H9 (cell line): ENCODE measurements around the gene GPR107. TPM values are rescaled to one million over a fixed set of nuclear protein-coding genes. Genes with fewer than 3 reads are reported as not detected.

Source experiments
- DNase-seq: peaks from one replicate; pipeline ENCODE4 v3.0.0-alpha.2; 2017
- H2AFZ ChIP-seq: one replicate; pipeline ENCODE4 v1.6.1; 2013; ENCODE audit warnings: mild to moderate bottlenecking, low read length, control low read depth, moderate library complexity
- H2AK5ac ChIP-seq: 2 replicates; pipeline ENCODE4 v1.6.1; 2013; ENCODE audit warnings: low read length, control low read depth, mixed read lengths; ENCODE audit not compliant: insufficient read length
- H2BK120ac ChIP-seq: one replicate; pipeline ENCODE4 v1.6.1; 2013; ENCODE audit warnings: low read depth, mild to moderate bottlenecking, low read length, control low read depth, inconsistent platforms; ENCODE audit not compliant: poor library complexity, severe bottlenecking
- H2BK12ac ChIP-seq: 2 replicates; pipeline ENCODE4 v1.6.1; 2013; ENCODE audit warnings: low read length, control low read depth, mixed read lengths, low read depth; ENCODE audit not compliant: insufficient read length
- H2BK15ac ChIP-seq: 2 replicates; pipeline ENCODE4 v1.6.1; 2013; ENCODE audit warnings: low read depth, low read length, control low read depth
- H2BK20ac ChIP-seq: one replicate; pipeline ENCODE4 v1.6.1; 2013; ENCODE audit warnings: low read depth, mild to moderate bottlenecking, low read length, control low read depth, inconsistent platforms; ENCODE audit not compliant: poor library complexity, severe bottlenecking
- H2BK5ac ChIP-seq: 2 replicates; pipeline ENCODE4 v1.6.1; 2013; ENCODE audit warnings: low read length, control low read depth, mixed read lengths; ENCODE audit not compliant: insufficient read length
- H3K14ac ChIP-seq: 2 replicates; pipeline ENCODE4 v1.6.1; 2013; ENCODE audit warnings: low read length, control low read depth; ENCODE audit not compliant: insufficient read depth
- H3K18ac ChIP-seq: 2 replicates; pipeline ENCODE4 v1.6.1; 2013; ENCODE audit warnings: low read depth, mild to moderate bottlenecking, mixed read lengths, low read length, control low read depth; ENCODE audit not compliant: insufficient read length
- H3K23ac ChIP-seq: 2 replicates; pipeline ENCODE4 v1.6.1; 2013; ENCODE audit warnings: low read length, control low read depth, mixed read lengths, low read depth; ENCODE audit not compliant: insufficient read length
- H3K23me2 ChIP-seq: 2 replicates; pipeline ENCODE4 v1.6.1; 2013; ENCODE audit warnings: low read depth, mild to moderate bottlenecking, mixed read lengths, low read length, control low read depth; ENCODE audit not compliant: insufficient read length, poor library complexity, severe bottlenecking
- H3K27ac ChIP-seq: 2 replicates; pipeline ENCODE4 v1.5.1; 2013; ENCODE audit warnings: low read length, control low read depth, mixed read lengths, low read depth; ENCODE audit not compliant: insufficient read length
- H3K27me3 ChIP-seq: 2 replicates; pipeline ENCODE4 v1.6.1; 2013; ENCODE audit warnings: low read length, control low read depth, inconsistent platforms; ENCODE audit not compliant: insufficient read depth
- H3K4ac ChIP-seq: 2 replicates; pipeline ENCODE4 v1.6.1; 2013; ENCODE audit warnings: low read depth, mild to moderate bottlenecking, control low read depth, inconsistent platforms, low read length, moderate library complexity
- H3K4me1 ChIP-seq: 2 replicates; pipeline ENCODE4 v1.6.1; 2013; ENCODE audit warnings: low read length, control low read depth, inconsistent platforms; ENCODE audit not compliant: insufficient read depth
- H3K4me2 ChIP-seq: 2 replicates; pipeline ENCODE4 v1.6.1; 2013; ENCODE audit warnings: low read length, control low read depth, mixed read lengths; ENCODE audit not compliant: insufficient read length, insufficient read depth
- H3K56ac ChIP-seq: 2 replicates; pipeline ENCODE4 v1.6.1; 2013; ENCODE audit warnings: low read depth, mild to moderate bottlenecking, mixed read lengths, low read length, control low read depth; ENCODE audit not compliant: insufficient read length
- H3K79me1 ChIP-seq: 2 replicates; pipeline ENCODE4 v1.6.1; 2013; ENCODE audit warnings: low read depth, mild to moderate bottlenecking, moderate library complexity, low read length, control low read depth, inconsistent platforms; ENCODE audit not compliant: insufficient read depth, poor library complexity, severe bottlenecking
- H3K79me2 ChIP-seq: 2 replicates; pipeline ENCODE4 v1.6.1; 2013; ENCODE audit warnings: low read length, control low read depth, inconsistent platforms; ENCODE audit not compliant: insufficient read depth
- H3K9ac ChIP-seq: 2 replicates; pipeline ENCODE4 v1.6.1; 2013; ENCODE audit warnings: low read length, control low read depth, mixed read lengths; ENCODE audit not compliant: insufficient read length; ENCODE audit errors: extremely low read depth
- H3K9me3 ChIP-seq: one replicate; pipeline ENCODE4 v1.6.1; 2013; ENCODE audit warnings: low read depth, low read length, inconsistent platforms; ENCODE audit not compliant: control insufficient read depth
- H3T11ph ChIP-seq: one replicate; pipeline ENCODE4 v1.6.1; 2013; ENCODE audit warnings: mild to moderate bottlenecking, low read length, control low read depth, inconsistent platforms
- H4K20me1 ChIP-seq: one replicate; pipeline ENCODE4 v1.6.1; 2013; ENCODE audit not compliant: control insufficient read depth, insufficient read length, insufficient read depth
- H4K5ac ChIP-seq: 2 replicates; pipeline ENCODE4 v1.6.1; 2013; ENCODE audit warnings: low read depth, mild to moderate bottlenecking, mixed read lengths, low read length, control low read depth; ENCODE audit not compliant: insufficient read length
- H4K8ac ChIP-seq: replicated peaks from 2 replicates; pipeline ENCODE4 v1.6.1; 2013; ENCODE audit warnings: low read length, control low read depth, mixed read lengths, low read depth; ENCODE audit not compliant: insufficient read length
- H4K91ac ChIP-seq: 2 replicates; pipeline ENCODE4 v1.6.1; 2013; ENCODE audit warnings: low read depth, mild to moderate bottlenecking, moderate library complexity, mixed read lengths, low read length, control low read depth; ENCODE audit not compliant: insufficient read length
- H3K27ac Mint-ChIP-seq, 3 experiments: 2 replicates in 2 of 3; 3 replicates in 1 of 3; pipeline ENCODE4 v1.8.0; 2020 to 2021; ENCODE audit warnings: mixed read lengths in 3 of 3, mild to moderate bottlenecking in 1 of 3, moderate library complexity in 1 of 3
- H3K27me3 Mint-ChIP-seq: 2 replicates; pipeline ENCODE4 v1.8.0; 2021; ENCODE audit warnings: low read depth, mild to moderate bottlenecking, moderate library complexity, mixed read lengths
- H3K36me3 Mint-ChIP-seq, 3 experiments: 2 replicates in 2 of 3; 3 replicates in 1 of 3; pipeline ENCODE4 v1.8.0; 2020 to 2021; ENCODE audit warnings: low read depth in 3 of 3, mixed read lengths in 3 of 3; ENCODE audit not compliant: insufficient read depth in 1 of 3
- H3K4me1 Mint-ChIP-seq, 2 experiments: 2 replicates each; pipeline ENCODE4 v1.8.0; 2020; ENCODE audit warnings: mixed read lengths in 2 of 2
- H3K4me3 Mint-ChIP-seq, 2 experiments: 2 replicates in 1 of 2; 3 replicates in 1 of 2; pipeline ENCODE4 v1.8.0; 2020 to 2021; ENCODE audit warnings: mild to moderate bottlenecking in 2 of 2, mixed read lengths in 2 of 2, moderate library complexity in 1 of 2
- H3K9me3 Mint-ChIP-seq, 2 experiments: 2 replicates in 1 of 2; 3 replicates in 1 of 2; pipeline ENCODE4 v1.8.0; 2020; ENCODE audit warnings: mild to moderate bottlenecking in 2 of 2, mixed read lengths in 2 of 2, moderate library complexity in 1 of 2
- WGBS: extraction: QIAGEN DNeasy Blood & Tissue Kit; methylation state at CpG from one replicate; pipeline ENCODE4 v1.1.7; 2013; ENCODE audit warnings: missing lambda C conversion rate, low lambda C conversion rate, mixed read lengths; ENCODE audit not compliant: insufficient read length; ENCODE audit errors: extremely low coverage; 5-methylcytosine and 5-hydroxymethylcytosine counted together
- total RNA-seq: library from RNA; stranded (reverse); gene quantifications from 2 replicates; pipeline ENCODE4 v1.2.1, GENCODE V29; 2021
- TF ChIP-seq, protein P1 (sequence below): fragments of 200-600 bp; sonication (generic); conservative IDR thresholded peaks from 3 replicates; pipeline ENCODE4 v1.8.0; 2021; ENCODE audit warnings: antibody characterized with exemption, mild to moderate bottlenecking

Gene GPR107
- total RNA-seq, 1 experiment from 2014 or later: 38.0 TPM

GRCh38 chr9:130107234-130107861 lies 53.6 kb downstream of the GPR107 start:
- no peak overlapping the region for H3K9ac ChIP-seq
- no peaks in the 10 kb centered on the region for H4K20me1 ChIP-seq
- no peak overlapping the region for H3K14ac ChIP-seq
- no peaks in the 10 kb centered on the region for H3K79me2 ChIP-seq
- no peaks in the 10 kb centered on the region for H3K23me2 ChIP-seq
- Mint-ChIP-seq H3K27ac (peak overlapping the region in 2 of 3 experiments; percentile 11 to 70; a peak in 3 of 7 replicates), H3K27me3 (no peaks in the 10 kb centered on the region), H3K9me3 (no peaks in the 10 kb centered on the region), H3K4me1 (peaks cover 8 to 9% of the 10 kb centered on the region in 2 experiments; a peak in 3 of 4 replicates), H3K36me3 (peaks cover 4 to 56% (median 40%) of the 10 kb centered on the region in 3 experiments; a peak in 6 of 7 replicates), H3K4me3 (no peak overlapping the region)
- H4K91ac ChIP-seq: no peak overlapping the region
- H3K23ac ChIP-seq: no peak overlapping the region
- no peaks in the 10 kb centered on the region for H3K27me3 ChIP-seq
- no peak overlapping the region for H4K5ac ChIP-seq
- H3K4ac ChIP-seq: no peak overlapping the region
- no peaks in the 10 kb centered on the region for H3K4me1 ChIP-seq
- H3K56ac ChIP-seq: no peak overlapping the region
- H3K79me1 ChIP-seq: no peaks in the 10 kb centered on the region
- H3K4me2 ChIP-seq: no peak overlapping the region
- H3T11ph ChIP-seq: no peak overlapping the region
- no peak overlapping the region for H3K18ac ChIP-seq
- peak; percentile 57 for DNase-seq
- H2BK120ac ChIP-seq: no peak overlapping the region
- no peak overlapping the region for H3K27ac ChIP-seq
- WGBS: no CpG with 5 or more reads among the region's 10 CpGs
- H2BK5ac ChIP-seq: no peak overlapping the region
- no peaks in the 10 kb centered on the region for H3K9me3 ChIP-seq
- TF ChIP-seq, protein P1, sequence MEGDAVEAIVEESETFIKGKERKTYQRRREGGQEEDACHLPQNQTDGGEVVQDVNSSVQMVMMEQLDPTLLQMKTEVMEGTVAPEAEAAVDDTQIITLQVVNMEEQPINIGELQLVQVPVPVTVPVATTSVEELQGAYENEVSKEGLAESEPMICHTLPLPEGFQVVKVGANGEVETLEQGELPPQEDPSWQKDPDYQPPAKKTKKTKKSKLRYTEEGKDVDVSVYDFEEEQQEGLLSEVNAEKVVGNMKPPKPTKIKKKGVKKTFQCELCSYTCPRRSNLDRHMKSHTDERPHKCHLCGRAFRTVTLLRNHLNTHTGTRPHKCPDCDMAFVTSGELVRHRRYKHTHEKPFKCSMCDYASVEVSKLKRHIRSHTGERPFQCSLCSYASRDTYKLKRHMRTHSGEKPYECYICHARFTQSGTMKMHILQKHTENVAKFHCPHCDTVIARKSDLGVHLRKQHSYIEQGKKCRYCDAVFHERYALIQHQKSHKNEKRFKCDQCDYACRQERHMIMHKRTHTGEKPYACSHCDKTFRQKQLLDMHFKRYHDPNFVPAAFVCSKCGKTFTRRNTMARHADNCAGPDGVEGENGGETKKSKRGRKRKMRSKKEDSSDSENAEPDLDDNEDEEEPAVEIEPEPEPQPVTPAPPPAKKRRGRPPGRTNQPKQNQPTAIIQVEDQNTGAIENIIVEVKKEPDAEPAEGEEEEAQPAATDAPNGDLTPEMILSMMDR: peak; percentile 89
- no peak overlapping the region for H2BK20ac ChIP-seq
- no peak overlapping the region for H2BK15ac ChIP-seq
- no peak overlapping the region for H2BK12ac ChIP-seq
- H2AFZ ChIP-seq: no peak overlapping the region
- H2AK5ac ChIP-seq: no peak overlapping the region
- no peak overlapping the region for H4K8ac ChIP-seq
